ENCODE measurements around the gene PEMT. TPM values are rescaled to one million over a fixed set of nuclear protein-coding genes. Genes with fewer than 3 reads are reported as not detected.

Gene PEMT
- total and polyA plus RNA-seq, 2 of the 8 experiments (the other 6 are each of a cell fraction or from before 2014, with no cell fraction given) = 42.0 to 118 TPM

GRCh38 chr17:17621254-17621653 is 29.7 kb upstream of the PEMT start:
- ChIA-PET POLR2A (ENCODE audit: partially characterized antibody) (interaction anchor here (1.1 kb wide), 1 partner anchor 11 kb away, joined by 3 read pairs; no protein-coding TSS in a partner anchor), CTCF (ENCODE audit: partially characterized antibody) (interaction anchor here (0.5 to 3.4 kb wide), 4 partner anchors 8 to 39 kb away, joined by 3 to 15 read pairs (median 4); no protein-coding TSS in a partner anchor)
- no peaks in the 10 kb centered on the region for H3K36me3 ChIP-seq (ENCODE audit: control insufficient read depth in 2 of 4, insufficient read depth in 4 of 4, low read length in 3 of 4)

More at GRCh38 chr17:17621254-17621653, 29.7 kb upstream of the PEMT start:
- 90% methylated on average over 2 of the region's 6 CpGs; no CpG with 5 or more reads in 1 of the 2 experiments for WGBS, 2 experiments (ENCODE audit: extremely low coverage in 1 of 2, insufficient coverage in 1 of 2, insufficient read length in 1 of 2, insufficient replicate concordance in 2 of 2, low coverage in 1 of 2, low lambda C conversion rate in 2 of 2, missing lambda C conversion rate in 1 of 2)
- H2BK15ac ChIP-seq (ENCODE audit: low read length) = no peak overlapping the region
- no peak overlapping the region for H3K9ac ChIP-seq (replicated peaks in 1 of 4; ENCODE audit: extremely low read depth in 1 of 4, low read depth in 3 of 4, low read length in 3 of 4)
- TF ChIP-seq CTCF (IDR thresholded peaks at IDR 0.05; ENCODE audit: control extremely low read depth in 1 of 3, insufficient read depth in 1 of 3, low read depth in 1 of 3, low read length in 3 of 3) (no peak), ATF2 (IDR thresholded peaks at IDR 0.05; ENCODE audit: low read length) (no peak), CTBP2 (IDR thresholded peaks at IDR 0.05; ENCODE audit: borderline replicate concordance, insufficient read depth, insufficient read length, low read length) (no peak), ATF3 (IDR thresholded peaks at IDR 0.05; ENCODE audit: insufficient read depth, low read depth, low read length) (no peak), GABPA (IDR thresholded peaks at IDR 0.05; ENCODE audit: borderline replicate concordance, insufficient read depth, low read length) (no peak), BCL11A (IDR thresholded peaks at IDR 0.05; ENCODE audit: low read depth in 2 of 2, low read length in 2 of 2) (no peak)
- H2BK12ac ChIP-seq (ENCODE audit: low read depth, low read length) = no peak overlapping the region
- H3K9me3 ChIP-seq (ENCODE audit: insufficient read depth in 2 of 2, low read depth in 1 of 2, low read length in 1 of 2) = no peaks in the 10 kb centered on the region
- no peak overlapping the region for H3K4me2 ChIP-seq (ENCODE audit: insufficient read depth in 1 of 2, low read depth in 2 of 2, low read length in 2 of 2)
- no peaks in the 10 kb centered on the region for H3K27me3 ChIP-seq (replicated peaks in 1 of 4; ENCODE audit: control insufficient read depth in 3 of 4, extremely low read depth in 1 of 4, insufficient read depth in 3 of 4, low read length in 3 of 4)
- no peak overlapping the region for H3K18ac ChIP-seq (ENCODE audit: extremely low read depth, low read length)
- no peaks in the 10 kb centered on the region for H3K79me2 ChIP-seq (ENCODE audit: control insufficient read depth in 1 of 2, insufficient read depth in 2 of 2, low read length in 2 of 2)
- H2BK20ac ChIP-seq (ENCODE audit: low read length) = no peak overlapping the region
- no peaks in the 10 kb centered on the region for H3K23me2 ChIP-seq (ENCODE audit: low read depth, low read length)
- no peak overlapping the region for H3K27ac ChIP-seq (ENCODE audit: low read depth, low read length)
- H2AFZ ChIP-seq (ENCODE audit: low read length) = no peak overlapping the region
- H2BK5ac ChIP-seq (ENCODE audit: low read depth, low read length) = no peak overlapping the region
- H3K56ac ChIP-seq (replicated peaks; ENCODE audit: insufficient read length, low read depth, low read length) = no peak overlapping the region
- no peak overlapping the region for H2BK120ac ChIP-seq (replicated peaks; ENCODE audit: low read depth, low read length)
- H4K5ac ChIP-seq (ENCODE audit: insufficient read length, low read depth, low read length) = no peak overlapping the region
- no peaks in the 10 kb centered on the region for H3K79me1 ChIP-seq (ENCODE audit: low read depth, low read length)
- no peak overlapping the region for H4K8ac ChIP-seq (ENCODE audit: extremely low read depth, insufficient read depth, low read length)
- no peak overlapping the region for H3K14ac ChIP-seq (ENCODE audit: insufficient read length)
- no peaks in the 10 kb centered on the region for H4K20me1 ChIP-seq (replicated peaks in 1 of 2; ENCODE audit: control insufficient read depth in 1 of 2, insufficient read depth in 2 of 2, low read length in 2 of 2)
- peaks cover 0 to 9% (median 7%) of the 10 kb centered on the region in 4 experiments; a peak in 5 of 7 replicates for H3K4me1 ChIP-seq (replicated peaks in 1 of 4; ENCODE audit: control insufficient read depth in 3 of 4, insufficient read depth in 4 of 4, low read length in 3 of 4)
- no peak overlapping the region for H3K4ac ChIP-seq (replicated peaks; ENCODE audit: insufficient read length, low read depth, low read length)
- H3K23ac ChIP-seq (ENCODE audit: insufficient read length) = no peak overlapping the region
- no peak overlapping the region for H3K4me3 ChIP-seq (ENCODE audit: extremely low read depth in 1 of 4, insufficient read depth in 2 of 4, low read depth in 3 of 4, low read length in 4 of 4)
- H4K91ac ChIP-seq (replicated peaks; ENCODE audit: insufficient read length, low read length) = no peak overlapping the region
- FAIRE-seq (no peak), DNase-seq (ENCODE audit: low read depth in 1 of 2, low spot score in 2 of 2) (no peak)
- no peak overlapping the region for H2AK5ac ChIP-seq (ENCODE audit: low read depth, low read length)

Data from H1 (cell line).